NK-92 (cell line): Measurements from ENCODE around the gene RBM6.
"Not testable (repeated sequence)": the region's sequence is repeated elsewhere in the genome, so short reads cannot be mapped to it uniquely, and the experiment has no call there.

ENCODE experiments used
- DNase-seq: peaks from one replicate; lab custom pipeline; 2025; ENCODE audit not compliant: unreplicated experiment; lab: John Stamatoyannopoulos, UW

RBM6 gene

DNA sequence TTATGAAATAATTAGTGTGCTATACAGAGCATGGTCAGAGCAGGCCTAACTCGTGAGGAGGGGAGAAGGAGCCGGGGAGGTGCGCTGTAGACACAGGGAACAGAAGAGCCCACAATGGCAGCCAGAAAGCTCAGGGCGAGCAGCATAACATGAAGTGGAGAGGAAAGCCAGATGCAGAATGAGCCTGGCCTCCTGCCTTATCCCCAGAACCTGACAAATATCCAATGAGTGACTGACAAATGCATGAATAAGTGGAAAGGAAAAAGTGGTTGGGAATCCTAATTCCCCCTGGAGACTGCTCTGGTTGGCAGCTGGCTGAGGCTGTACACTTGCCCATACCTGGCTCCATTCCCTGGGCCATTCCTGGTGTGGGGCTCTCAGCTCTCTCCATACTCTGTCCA lies 27.1 kb upstream of the RBM6 start:
- DNase-seq: no peak

- no peak for DNase-seq
Measured at GRCh38 chr3:49914906-49915305, 25.0 kb upstream of the RBM6 start.

DNA sequence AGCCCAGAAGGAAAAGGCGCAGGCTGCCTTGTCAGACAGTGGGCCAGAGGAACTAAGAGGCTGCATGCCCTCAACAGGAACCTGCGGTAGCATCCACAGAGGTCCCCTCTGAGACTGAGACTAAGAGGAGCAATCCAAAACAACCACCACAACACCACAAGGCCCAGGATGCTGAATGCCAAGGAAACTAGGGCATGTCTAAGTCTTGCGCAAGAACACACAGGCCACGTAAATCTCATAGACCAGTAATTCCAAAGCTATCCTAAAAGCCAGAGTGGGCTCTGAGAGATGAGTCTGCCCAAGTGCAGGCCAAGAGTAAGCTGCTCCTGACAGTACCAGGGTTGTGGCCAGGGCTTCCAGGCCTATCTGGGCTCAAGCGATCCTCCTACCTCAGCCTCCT lies 23.3 kb upstream of the RBM6 start:
- no peak for DNase-seq

DNA sequence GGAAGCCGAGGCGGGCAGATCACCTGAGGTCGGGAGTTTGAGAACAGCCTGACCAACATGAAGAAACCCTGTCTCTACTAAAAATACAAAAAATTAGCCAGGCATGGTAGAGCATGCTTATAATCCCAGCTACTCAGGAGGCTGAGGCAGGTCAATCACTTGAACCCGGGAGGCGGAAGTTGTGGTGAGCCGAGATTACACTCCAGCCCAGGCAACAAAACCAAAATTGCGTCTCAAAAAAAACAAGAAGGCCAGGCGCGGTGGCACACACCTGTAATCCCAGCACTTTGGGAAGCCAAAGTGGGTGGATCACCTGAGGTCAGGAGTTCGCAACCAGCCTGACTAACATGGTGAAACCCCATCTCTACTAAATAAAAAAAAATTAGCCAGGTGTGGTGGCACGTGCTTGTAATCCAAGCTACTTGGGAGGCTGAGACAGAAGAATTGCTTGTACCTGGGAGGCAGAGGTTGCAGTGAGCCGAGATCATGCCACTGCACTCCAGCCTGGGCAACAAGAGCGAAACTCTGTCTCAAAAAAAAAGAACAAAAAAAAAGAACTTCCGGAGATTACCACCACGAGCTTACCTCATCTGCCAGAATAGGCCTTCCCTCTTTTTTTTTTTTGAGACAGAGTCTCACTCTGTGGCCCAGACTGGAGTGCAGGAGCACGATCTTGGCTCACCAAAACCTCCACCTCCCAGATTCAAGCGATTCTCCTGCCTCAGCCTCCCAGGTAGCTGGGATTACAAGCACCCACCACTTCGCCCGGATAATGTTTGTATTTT lies 22.0 kb upstream of the RBM6 start:
- DNase-seq: not testable (repeated sequence)

GRCh38 chr3:49924683-49925082 lies 15.3 kb upstream of the RBM6 start:
- DNase-seq: no peak

- no peak for DNase-seq
Measured at GRCh38 chr3:49925485-49925884, 14.5 kb upstream of the RBM6 start.

DNA sequence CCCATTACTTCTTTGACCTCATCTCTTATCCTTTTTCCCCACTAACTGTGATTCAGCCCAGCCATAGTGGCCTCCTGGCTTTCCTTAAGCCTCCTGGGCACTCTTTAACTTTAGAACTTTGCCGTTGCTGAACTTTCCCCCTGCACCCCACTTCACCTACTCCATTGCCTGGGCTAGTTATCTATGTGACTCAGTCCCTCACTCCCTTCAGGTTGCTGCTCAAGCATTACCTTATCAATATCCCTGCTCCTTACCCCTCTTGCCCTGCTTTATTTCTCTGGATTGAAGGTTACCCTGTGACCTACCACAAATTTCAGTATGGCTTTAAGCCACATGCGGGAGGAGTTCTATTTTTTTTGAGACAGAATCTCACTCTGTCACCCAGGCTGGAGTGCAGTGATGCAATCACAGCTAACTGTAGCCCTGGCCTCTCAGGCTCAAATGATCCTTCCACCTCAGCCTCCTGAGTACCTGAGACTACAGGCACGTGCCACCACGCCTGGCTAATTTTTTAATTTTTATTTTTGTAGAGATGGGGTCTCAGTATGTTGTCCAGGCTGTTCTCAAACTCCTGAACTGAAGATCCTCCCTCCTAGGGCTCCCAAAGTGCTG lies 13.7 kb upstream of the RBM6 start:
- no peak for DNase-seq

- DNase-seq: no peak
Measured at GRCh38 chr3:49927798-49928197, 12.2 kb upstream of the RBM6 start.

DNA sequence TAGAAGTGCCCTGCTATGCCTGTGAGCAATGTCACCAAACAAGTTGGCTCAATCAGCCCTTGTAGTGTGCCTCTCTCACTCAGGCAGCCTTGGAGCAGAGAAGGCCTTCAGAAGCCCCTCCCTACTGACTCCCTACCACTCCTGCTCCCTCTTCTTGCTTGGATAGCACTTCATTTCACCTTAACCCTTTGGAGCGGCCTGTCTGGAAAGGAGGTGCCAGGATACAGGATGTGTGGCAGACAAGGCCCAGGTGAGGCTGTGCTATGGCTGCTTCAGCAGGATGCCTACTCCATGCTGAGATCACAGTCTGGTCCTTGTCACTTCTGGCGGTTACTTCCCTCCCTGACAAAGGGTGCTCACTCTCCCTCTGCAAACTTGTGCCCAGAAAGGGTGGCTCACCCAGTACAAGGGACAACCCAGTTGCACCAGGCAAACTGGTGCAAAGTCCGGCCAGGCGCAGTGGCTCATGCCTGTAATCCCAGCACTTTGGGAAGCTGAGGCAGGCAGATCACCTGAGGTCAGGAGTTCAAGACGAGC lies 11.4 kb upstream of the RBM6 start:
- no peak for DNase-seq

- peak; percentile 11 for DNase-seq
Measured at GRCh38 chr3:49929291-49930167, 10.4 kb upstream of the RBM6 start, which contains the start of gene MON1A. Gene MON1A, minus strand, starts transcription at chr3:49929811. Its CDS starts 16,465 bp downstream, at chr3:49913346.

DNA sequence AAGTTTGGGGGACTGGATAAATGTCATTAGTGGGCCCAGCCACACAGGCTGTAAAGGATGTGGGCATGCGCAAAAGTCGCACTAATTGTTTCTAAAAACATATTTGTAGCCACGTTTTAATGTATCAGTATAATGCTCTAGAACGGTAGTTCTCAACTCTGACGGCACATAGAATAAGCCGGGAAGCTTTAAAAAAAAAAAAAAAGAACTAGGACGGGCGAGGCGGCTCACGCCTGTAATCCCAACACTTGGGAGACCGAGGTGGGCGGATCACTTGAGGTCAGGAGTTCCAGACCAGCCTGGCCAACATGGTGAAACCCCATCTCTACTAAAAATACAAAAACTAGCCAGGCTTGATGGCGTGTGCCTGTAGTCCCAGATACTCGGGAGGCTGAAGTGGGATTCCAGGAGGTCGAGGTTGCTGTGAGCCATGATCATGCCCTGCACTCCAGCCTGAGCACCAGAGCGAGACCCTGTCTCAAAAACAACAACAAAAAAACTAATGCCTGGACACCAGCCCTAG lies 9.7 kb upstream of the RBM6 start:
- DNase-seq: no peak

GRCh38 chr3:49930922-49931321 lies 9.0 kb upstream of the RBM6 start:
- no peak for DNase-seq

DNA sequence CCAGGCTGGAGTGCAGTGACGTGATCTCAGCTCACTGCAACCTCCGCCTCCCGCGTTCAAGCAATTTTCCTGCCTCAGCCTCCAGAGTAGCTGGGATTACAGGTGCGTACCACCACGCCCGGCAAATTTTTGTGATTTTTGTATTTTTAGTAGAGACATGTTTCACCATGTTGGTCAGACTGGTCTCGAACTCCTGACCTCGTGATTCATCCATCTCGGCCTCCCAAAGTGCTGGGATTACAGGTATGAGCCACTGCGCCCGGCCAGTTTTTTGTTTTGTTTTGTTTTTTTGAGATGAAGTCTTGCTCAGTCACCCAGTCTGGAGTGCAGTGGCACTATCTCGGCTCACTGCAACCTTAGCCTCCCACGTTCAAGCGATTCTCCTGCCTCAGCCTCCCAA lies 7.7 kb upstream of the RBM6 start:
- not testable (repeated sequence) for DNase-seq

DNA sequence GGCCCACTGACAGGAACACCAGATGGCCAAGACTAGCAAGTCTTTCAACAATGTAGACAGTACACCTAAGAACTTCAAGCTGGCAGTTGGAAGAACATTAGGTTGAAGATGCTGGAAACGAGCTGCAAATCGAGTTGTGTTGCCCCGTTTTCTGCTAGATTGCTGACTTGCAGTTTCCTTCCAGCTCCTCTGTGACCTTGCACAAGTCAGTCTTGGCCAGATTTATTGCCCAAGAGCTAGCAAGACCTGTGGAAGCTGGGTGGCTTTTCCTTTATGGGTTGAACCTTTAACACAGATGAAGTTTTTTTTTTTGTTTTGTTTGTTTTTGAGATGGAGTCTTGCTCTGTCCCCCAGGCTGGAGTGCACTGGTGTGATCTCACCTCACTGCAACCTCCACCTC lies 2.9 kb upstream of the RBM6 start:
- no peak for DNase-seq

- DNase-seq: no peak
Measured at GRCh38 chr3:49940667-49941249, 808 bp downstream of the RBM6 start.

DNA sequence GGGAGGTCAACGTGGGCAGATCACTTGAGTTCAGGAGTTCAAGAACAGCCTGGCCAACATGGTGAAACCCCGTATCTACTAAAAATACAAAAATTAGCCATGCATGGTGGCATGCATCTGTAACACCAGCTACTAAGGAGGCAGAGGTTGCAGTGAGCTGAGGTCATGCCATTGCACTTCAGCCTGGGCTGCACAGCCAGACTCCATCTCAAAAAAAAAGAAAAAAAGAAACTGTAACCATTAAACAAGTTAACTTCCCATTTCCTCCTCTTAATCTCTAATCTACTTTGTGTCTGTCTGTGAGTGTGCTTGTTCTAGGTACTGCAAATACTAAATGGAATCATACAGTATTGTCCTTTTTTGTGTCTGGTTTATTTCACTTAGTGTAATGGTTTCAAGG lies 2.7 kb downstream of the RBM6 start:
- DNase-seq: no peak

- no peak for DNase-seq
Measured at GRCh38 chr3:49952924-49953323, 13.0 kb downstream of the RBM6 start.

GRCh38 chr3:49955636-49956035 lies 15.7 kb downstream of the RBM6 start:
- DNase-seq: no peak

- DNase-seq: no peak
Measured at GRCh38 chr3:49966233-49966942, 26.4 kb downstream of the RBM6 start.

GRCh38 chr3:49967291-49967690 lies 27.3 kb downstream of the RBM6 start:
- DNase-seq: no peak
